HL-60/S4 treated with phorbol 12-myristate 13-acetate at 8.2 ng/mL for 4 days and 3 days (cell line): Measurements from ENCODE around the gene VWDE.

Source experiments
- in situ Hi-C: fragments of 300-500 bp; cut with MboI; formaldehyde crosslinking; loops from 2 replicates; pipeline ENCODE4 v1.15.0; 2022; ENCODE audit warnings: low sequenced_read_pairs

The VWDE gene

DNA sequence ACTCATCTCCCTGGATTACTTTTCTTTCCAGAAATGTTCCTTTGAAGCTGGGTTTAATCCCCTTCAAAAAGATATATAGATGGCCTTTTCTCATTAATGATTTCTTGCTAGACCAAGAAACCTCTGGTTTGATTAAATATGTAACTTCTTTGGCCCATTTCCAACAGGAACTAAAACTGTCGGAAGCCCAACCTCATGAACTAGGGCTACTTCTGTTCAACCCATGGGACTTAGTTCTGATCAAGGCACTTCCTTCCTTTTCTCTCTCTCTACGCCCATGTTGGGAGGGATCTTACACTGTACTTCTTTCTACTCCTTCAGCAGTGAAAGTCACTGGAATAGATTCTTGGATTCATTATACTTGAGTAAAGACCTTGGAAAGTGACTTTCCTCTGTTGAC lies 109.0 kb downstream of the VWDE start:
- in situ Hi-C loops: no loop called here

DNA sequence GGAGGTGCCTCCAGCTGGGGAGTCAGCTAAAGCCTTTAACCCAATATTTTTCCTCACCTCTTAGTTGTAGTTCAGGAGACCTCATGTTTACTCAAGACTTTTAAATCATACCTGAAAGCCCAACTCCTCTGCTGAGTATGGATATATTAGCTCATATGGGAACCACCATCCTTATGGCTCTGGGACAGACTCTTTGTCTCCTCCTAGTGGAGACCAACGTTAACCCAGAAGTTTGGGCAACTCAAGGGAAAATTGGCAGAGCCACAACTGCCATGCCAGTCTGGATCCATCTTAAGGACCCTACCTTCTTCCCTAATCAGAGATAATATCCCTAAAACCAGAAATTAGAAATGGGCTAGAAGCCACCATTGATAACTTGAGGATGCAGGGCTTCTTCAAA lies 111.8 kb downstream of the VWDE start:
- in situ Hi-C loops: no loop called here

DNA sequence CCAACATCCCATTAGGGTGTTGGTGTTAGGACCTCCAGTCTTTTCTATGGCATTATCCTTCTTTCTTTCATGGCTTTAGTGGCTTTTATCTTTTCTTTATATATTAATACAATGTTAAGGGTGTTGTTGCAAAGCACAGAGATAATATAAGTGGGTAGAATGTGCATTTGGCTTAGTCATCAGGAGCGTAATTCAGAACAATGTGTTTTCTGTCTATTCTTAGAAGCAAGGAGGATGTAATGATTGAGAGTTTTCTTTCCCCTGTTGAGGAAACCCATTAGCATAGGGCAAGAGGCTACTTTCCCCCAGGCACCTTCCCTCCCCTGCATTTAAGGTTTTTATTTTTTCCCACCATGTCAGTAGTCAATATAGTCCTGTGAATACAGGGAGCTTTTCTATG lies 112.9 kb downstream of the VWDE start:
- in situ Hi-C loops: no loop called here

DNA sequence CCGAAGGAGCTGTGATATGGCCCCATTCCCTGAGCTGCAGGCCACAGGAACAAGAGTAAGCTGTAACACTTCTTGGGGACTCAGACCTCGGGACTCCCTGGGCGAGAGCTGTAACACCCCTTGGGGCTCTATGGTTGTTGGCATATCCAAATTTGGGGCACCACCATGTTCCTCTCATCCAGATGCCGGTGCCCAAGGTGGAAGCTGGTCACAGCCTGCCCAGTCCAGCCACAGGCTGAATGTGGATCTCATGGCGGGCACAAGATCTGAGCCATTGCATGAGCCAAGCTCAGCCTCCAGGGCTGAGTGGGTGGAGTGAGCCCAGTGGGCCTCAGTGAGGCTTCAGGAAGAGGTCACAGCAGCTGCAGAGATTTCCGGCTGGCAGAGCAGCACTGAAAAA lies 113.7 kb downstream of the VWDE start:
- in situ Hi-C loops: no loop called here

DNA sequence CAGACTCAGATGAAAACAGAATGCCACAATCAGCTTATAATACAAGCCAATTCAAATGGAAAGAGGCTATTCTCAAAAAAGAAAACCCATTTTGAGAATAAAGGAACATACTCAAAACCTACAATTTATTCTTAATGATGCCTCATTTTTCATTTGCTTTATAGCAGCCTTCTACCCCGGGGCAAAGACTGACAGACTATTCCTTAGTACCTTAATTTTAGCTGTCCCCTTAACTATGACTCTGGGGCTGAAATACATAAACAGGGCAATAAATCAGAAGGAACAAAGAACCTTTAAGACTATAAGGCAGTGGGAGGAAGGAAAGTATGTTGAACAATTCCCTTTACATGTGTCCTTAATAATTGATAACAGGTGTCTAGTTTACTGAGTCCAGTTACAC lies 115.8 kb downstream of the VWDE start:
- in situ Hi-C loops: no loop called here

DNA sequence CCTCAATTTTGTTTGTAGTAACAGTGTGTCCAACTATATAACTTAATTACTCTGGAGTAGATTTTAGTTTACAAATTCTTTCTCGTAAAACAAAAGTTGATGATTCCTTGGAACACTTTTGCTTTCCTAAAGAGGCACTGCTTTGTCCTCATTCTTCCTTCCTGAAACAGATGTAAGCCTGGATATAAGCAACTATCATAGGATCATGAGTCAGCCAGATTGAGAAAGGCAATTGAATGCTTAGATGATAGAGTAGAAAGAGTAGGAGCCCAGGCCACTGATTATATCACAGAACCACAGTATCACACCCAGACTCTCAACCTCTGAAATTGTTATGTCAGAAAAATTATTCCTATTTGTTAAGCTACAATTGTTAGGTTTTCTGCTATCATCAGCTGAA lies 122.6 kb downstream of the VWDE start:
- in situ Hi-C loops: no loop called here
